Fibroblast of skin of left quadriceps (primary cell): Measurements from ENCODE around the gene TMEM129.

ENCODE experiments used
- DNase-seq, 2 experiments: peaks; one replicate each; pipeline ENCODE4 v3.0.0-alpha.2; 2013; ENCODE audit warnings: low read depth in 2 of 2

The TMEM129 gene

GRCh38 chr4:1744552-1744951 lies 23.4 kb upstream of the TMEM129 start:
- no peak for DNase-seq

GRCh38 chr4:1743975-1744374 lies 22.9 kb upstream of the TMEM129 start:
- DNase-seq = no peak

GRCh38 chr4:1743551-1743950 lies 22.4 kb upstream of the TMEM129 start:
- DNase-seq = no peak

- DNase-seq = no peak
Observed at GRCh38 chr4:1741208-1741607, 20.1 kb upstream of the TMEM129 start.

- no peak for DNase-seq
Observed at GRCh38 chr4:1740021-1740545, 19.0 kb upstream of the TMEM129 start.

GRCh38 chr4:1739358-1739757 lies 18.2 kb upstream of the TMEM129 start:
- no peak for DNase-seq

- no peak for DNase-seq
Observed at GRCh38 chr4:1738410-1738809, 17.3 kb upstream of the TMEM129 start.

- no peak for DNase-seq
Observed at GRCh38 chr4:1737666-1738065, 16.5 kb upstream of the TMEM129 start.

GRCh38 chr4:1736812-1737211 lies 15.7 kb upstream of the TMEM129 start:
- DNase-seq = no peak

GRCh38 chr4:1735215-1735614 lies 14.1 kb upstream of the TMEM129 start:
- no peak for DNase-seq

- no peak for DNase-seq
Observed at GRCh38 chr4:1732911-1733310, 11.8 kb upstream of the TMEM129 start.

- DNase-seq = no peak
Observed at GRCh38 chr4:1731180-1731579, 10.1 kb upstream of the TMEM129 start.

GRCh38 chr4:1730532-1731135 lies 9.5 kb upstream of the TMEM129 start:
- DNase-seq = no peak

- DNase-seq = no peak
Observed at GRCh38 chr4:1728061-1728980, 7.2 kb upstream of the TMEM129 start.

- no peak for DNase-seq
Observed at GRCh38 chr4:1727117-1728031, 6.3 kb upstream of the TMEM129 start.

GRCh38 chr4:1726146-1726934 lies 5.2 kb upstream of the TMEM129 start:
- DNase-seq = peak; percentile 54 to 58

- no peak for DNase-seq
Observed at GRCh38 chr4:1725521-1725920, 4.4 kb upstream of the TMEM129 start.

GRCh38 chr4:1723131-1723801 lies 2.1 kb upstream of the TMEM129 start:
- DNase-seq = no peak

GRCh38 chr4:1722551-1723118 lies 1.5 kb upstream of the TMEM129 start:
- no peak for DNase-seq
